BJ (cell line): ENCODE results near the gene AGFG2. TPM values are rescaled to one million over a fixed set of nuclear protein-coding genes. Genes with fewer than 3 reads are reported as not detected.
"Not testable (repeated sequence)": the region's sequence is repeated elsewhere in the genome, so short reads cannot be mapped to it uniquely, and the experiment has no call there.

Experiments used
- CTCF ChIA-PET: fragments of 350-600 bp; formaldehyde crosslinking; extraction: SDS; loops from one replicate; lab custom pipeline; 2021; ENCODE audit warnings: antibody characterized with exemption, inconsistent platforms; lab: Yijun Ruan, JAX
- POLR2A ChIA-PET: fragments of 300-600 bp; sonication (Branson Sonifier 250); formaldehyde crosslinking; extraction: SDS; loops from one replicate; lab custom pipeline; 2021; ENCODE audit warnings: antibody characterized with exemption; lab: Charles Lee
- DNase-seq: peaks from one replicate; pipeline ENCODE4 v3.0.0-alpha.2; 2011; ENCODE audit warnings: low read depth
- H3K27me3 ChIP-seq: 2 replicates; pipeline ENCODE4 v1.6.0; 2011; ENCODE audit warnings: low read length; ENCODE audit not compliant: control insufficient read depth, insufficient read depth
- H3K36me3 ChIP-seq: 2 replicates; pipeline ENCODE4 v1.5.1; 2011; ENCODE audit warnings: low read length; ENCODE audit not compliant: control insufficient read depth, insufficient read depth
- H3K4me3 ChIP-seq: 2 replicates; pipeline ENCODE4 v1.5.1; 2011; ENCODE audit warnings: low read depth, mild to moderate bottlenecking, control low read depth, low read length
- CTCF ChIP-seq: IDR thresholded peaks from 2 replicates; pipeline ENCODE4 v1.5.1; 2011; ENCODE audit warnings: low read depth, mild to moderate bottlenecking, control low read depth, inconsistent platforms, low read length, moderate library complexity; ENCODE audit not compliant: insufficient read depth
- polyA plus RNA-seq: library from polyadenylated mRNA; depleted of rRNA; stranded (reverse); fragments of >200 nt; gene quantifications from 2 replicates; pipeline ENCODE4 v1.2.3, GENCODE V29; 2011

AGFG2 gene
- polyA plus RNA-seq, 1 experiment = 10.9 TPM

- CTCF ChIA-PET = interaction anchor here (1.0 to 15.0 kb wide), 15 partner anchors 7 to 288 kb away, joined by 3 to 162 read pairs (median 6); partner anchors contain the start of genes GIGYF1 and PCOLCE
- H3K27me3 ChIP-seq = no peaks in the 10 kb centered on the region
- no peak for TF ChIP-seq CTCF
- no peak for DNase-seq
- no peaks in the 10 kb centered on the region for H3K36me3 ChIP-seq
- POLR2A ChIA-PET = interaction anchor here (0.6 kb wide), 1 partner anchor 92 kb away, joined by 3 read pairs; no protein-coding TSS in a partner anchor
- no peak overlapping the region for H3K4me3 ChIP-seq
These were observed 23.4 kb downstream of the AGFG2 start for GRCh38 chr7:100562195-100563099.

GRCh38 chr7:100563100-100563564 lies 24.1 kb downstream of the AGFG2 start:
- DNase-seq = no peak
- no peak overlapping the region for H3K4me3 ChIP-seq
- H3K36me3 ChIP-seq = no peaks in the 10 kb centered on the region
- POLR2A ChIA-PET = no interaction called here
- no peaks in the 10 kb centered on the region for H3K27me3 ChIP-seq
- TF ChIP-seq CTCF = no peak
- CTCF ChIA-PET = interaction anchor here (1.0 to 15.0 kb wide), 29 partner anchors 7 to 288 kb away, joined by 3 to 162 read pairs (median 6); partner anchors contain the start of genes FBXO24, GIGYF1, LRCH4 and PCOLCE

GRCh38 chr7:100563809-100564400 lies 24.9 kb downstream of the AGFG2 start:
- Histone ChIP-seq H3K4me3 (no peak overlapping the region), H3K36me3 (no peaks in the 10 kb centered on the region), H3K27me3 (no peaks in the 10 kb centered on the region)
- TF ChIP-seq CTCF = peak; percentile 99
- POLR2A ChIA-PET = no interaction called here
- CTCF ChIA-PET = interaction anchor here (0.6 to 15.0 kb wide), 38 partner anchors 8 to 287 kb away, joined by 3 to 162 read pairs (median 5); partner anchors contain the start of genes FBXO24, GIGYF1, LRCH4 and PCOLCE
- DNase-seq = no peak

GRCh38 chr7:100564405-100564804 lies 25.4 kb downstream of the AGFG2 start:
- DNase-seq, H3K4me3 ChIP-seq, H3K27me3 ChIP-seq, H3K36me3 ChIP-seq, POLR2A ChIA-PET: not testable (repeated sequence)
- CTCF ChIA-PET = interaction anchor here (0.6 to 15.0 kb wide), 35 partner anchors 9 to 286 kb away, joined by 3 to 162 read pairs (median 5); partner anchors contain the start of genes FBXO24, GIGYF1, LRCH4 and PCOLCE

GRCh38 chr7:100565133-100565571 lies 26.1 kb downstream of the AGFG2 start:
- DNase-seq = no peak
- Histone ChIP-seq H3K4me3 (no peak overlapping the region), H3K36me3 (no peaks in the 10 kb centered on the region), H3K27me3 (no peaks in the 10 kb centered on the region)
- POLR2A ChIA-PET = no interaction called here
- no peak for TF ChIP-seq CTCF
- CTCF ChIA-PET = interaction anchor here (0.7 to 15.0 kb wide), 24 partner anchors 9 to 287 kb away, joined by 3 to 162 read pairs (median 5); partner anchors contain the start of genes FBXO24, GIGYF1, LRCH4 and MOSPD3
